Hepatocyte (in vitro differentiated cells): ENCODE data around the gene CDC45.

Experiments
- EZH2phosphoT487 ChIP-seq: fragments of 200-600 bp; sonication (generic); IDR thresholded peaks from one replicate; pipeline ENCODE4 v1.6.1; 2018; ENCODE audit warnings: antibody characterized with exemption, mild to moderate bottlenecking, low read depth, moderate library complexity; ENCODE audit not compliant: unreplicated experiment, severe bottlenecking
- TF ChIP-seq, protein P1 (sequence below): fragments of 200-600 bp; sonication (generic); IDR thresholded peaks from 2 replicates; pipeline ENCODE4 v1.5.1; 2016; ENCODE audit warnings: antibody characterized with exemption, mild to moderate bottlenecking; ENCODE audit not compliant: poor library complexity

DNA sequence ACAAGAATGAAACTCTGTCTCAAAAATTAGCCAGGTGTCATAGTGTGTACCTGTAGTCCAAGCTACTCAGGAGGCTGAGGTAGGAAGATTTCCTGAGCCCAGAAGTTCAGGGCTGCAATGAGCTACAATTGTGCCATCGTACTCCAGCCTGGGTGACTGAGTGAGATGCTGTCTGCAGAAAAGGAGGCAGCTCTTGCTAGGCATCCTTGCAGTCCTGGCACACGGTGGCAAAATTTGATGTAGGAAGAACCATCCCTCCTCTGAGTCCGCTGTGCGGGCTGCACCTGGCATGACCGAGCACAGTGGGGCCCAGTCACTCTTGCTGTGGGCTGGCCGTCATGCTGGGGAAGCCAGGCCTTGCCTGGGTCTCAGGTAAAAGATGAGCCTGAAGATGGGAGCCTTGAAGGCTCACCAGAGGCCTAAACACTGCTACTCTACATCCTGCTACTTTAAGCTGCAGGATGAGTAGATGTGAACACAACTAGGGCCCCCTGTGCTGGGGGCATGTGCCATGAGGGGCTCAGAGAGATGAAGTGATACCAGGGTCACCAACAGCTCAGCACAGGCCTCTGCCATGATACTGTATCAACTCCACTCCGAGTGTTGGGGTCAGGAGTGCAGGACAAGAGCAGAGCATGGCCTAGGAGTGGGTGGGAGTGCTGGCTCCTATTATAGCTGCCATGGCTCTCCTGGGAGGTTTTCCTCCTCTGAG, 18.6 kb downstream of the CDC45 start:
- TF ChIP-seq, protein P1, sequence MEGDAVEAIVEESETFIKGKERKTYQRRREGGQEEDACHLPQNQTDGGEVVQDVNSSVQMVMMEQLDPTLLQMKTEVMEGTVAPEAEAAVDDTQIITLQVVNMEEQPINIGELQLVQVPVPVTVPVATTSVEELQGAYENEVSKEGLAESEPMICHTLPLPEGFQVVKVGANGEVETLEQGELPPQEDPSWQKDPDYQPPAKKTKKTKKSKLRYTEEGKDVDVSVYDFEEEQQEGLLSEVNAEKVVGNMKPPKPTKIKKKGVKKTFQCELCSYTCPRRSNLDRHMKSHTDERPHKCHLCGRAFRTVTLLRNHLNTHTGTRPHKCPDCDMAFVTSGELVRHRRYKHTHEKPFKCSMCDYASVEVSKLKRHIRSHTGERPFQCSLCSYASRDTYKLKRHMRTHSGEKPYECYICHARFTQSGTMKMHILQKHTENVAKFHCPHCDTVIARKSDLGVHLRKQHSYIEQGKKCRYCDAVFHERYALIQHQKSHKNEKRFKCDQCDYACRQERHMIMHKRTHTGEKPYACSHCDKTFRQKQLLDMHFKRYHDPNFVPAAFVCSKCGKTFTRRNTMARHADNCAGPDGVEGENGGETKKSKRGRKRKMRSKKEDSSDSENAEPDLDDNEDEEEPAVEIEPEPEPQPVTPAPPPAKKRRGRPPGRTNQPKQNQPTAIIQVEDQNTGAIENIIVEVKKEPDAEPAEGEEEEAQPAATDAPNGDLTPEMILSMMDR = no peak
- no peak for TF ChIP-seq EZH2phosphoT487
